HCT116 (cell line): ENCODE measurements around the gene EVI5L. TPM values are rescaled to one million over a fixed set of nuclear protein-coding genes. Genes with fewer than 3 reads are reported as not detected.

ENCODE experiments used
- ATAC-seq: fragments of 200-7000 bp; cut with Tn5 transposase; 2 replicates; pipeline ENCODE4 v1.9.1; 2020; ENCODE audit warnings: mild to moderate bottlenecking, moderate library complexity
- BruUV-seq: library from RNA; stranded (reverse); fragments of 400-500 nt; replicated peaks from 2 replicates; lab custom pipeline; 2021; lab: Mats Ljungman, UMichigan
- CTCF ChIA-PET: fragments of 300-600 bp; sonication (Branson Sonifier 250); formaldehyde crosslinking; loops from one replicate; lab custom pipeline; 2021; ENCODE audit warnings: antibody characterized with exemption; lab: Charles Lee
- POLR2A ChIA-PET: fragments of 300-600, 350-600 bp; sonication (Branson Sonifier 250); formaldehyde crosslinking; loops from one replicate; lab custom pipeline; 2021; ENCODE audit warnings: antibody characterized with exemption; lab: Charles Lee
- RAD21 ChIA-PET, 2 experiments: fragments of 300-600 bp; sonication (Branson Sonifier 250); formaldehyde crosslinking; loops; one replicate each; lab custom pipeline; 2023; ENCODE audit warnings: low total read pairs in 2 of 2; ENCODE audit not compliant: uncharacterized antibody in 2 of 2, unreplicated experiment in 2 of 2, low non-redundant PET in 1 of 2; lab: Charles Lee
- DNase-seq: peaks from one replicate; pipeline ENCODE4 v3.0.0-alpha.2; 2010; ENCODE audit warnings: low read depth, low spot score
- H2AFZ ChIP-seq: fragments of 200-600 bp; shearing (Covaris generic), sonication (generic); 2 replicates; pipeline ENCODE4 v1.6.1; 2017; ENCODE audit warnings: low read depth, mixed run types, mixed read lengths, antibody characterized with exemption, low read length; ENCODE audit not compliant: poor library complexity, severe bottlenecking
- H3K27ac ChIP-seq: 2 replicates; pipeline ENCODE4 v1.5.1; 2012; ENCODE audit warnings: low read depth, low read length
- H3K27me3 ChIP-seq: fragments of 200-600 bp; sonication (generic); 2 replicates; pipeline ENCODE4 v1.6.1; 2016; ENCODE audit warnings: mixed run types, low read length, mixed read lengths; ENCODE audit not compliant: insufficient read depth
- H3K36me3 ChIP-seq, 2 experiments: fragments of 200-500 bp in 1 of 2; fragments of 200-600 bp in 1 of 2; sonication (Bioruptor generic) in 1 of 2; sonication (generic) in 1 of 2; 2 replicates each; pipeline versions ENCODE4 v1.5.1 to v1.6.1; 2014 to 2016; ENCODE audit warnings: low read length in 2 of 2, inconsistent platforms in 1 of 2, mixed read lengths in 1 of 2, mixed run types in 1 of 2; ENCODE audit not compliant: insufficient read depth in 2 of 2, control insufficient read depth in 1 of 2
- H3K4me1 ChIP-seq, 2 experiments: fragments of 200-600 bp in 1 of 2; sonication (generic) in 1 of 2; 2 replicates each; pipeline versions ENCODE4 v1.5.1 to v1.6.1; 2012 to 2017; ENCODE audit warnings: low read length in 2 of 2, inconsistent platforms in 1 of 2, mild to moderate bottlenecking in 1 of 2, mixed read lengths in 1 of 2, mixed run types in 1 of 2, moderate library complexity in 1 of 2; ENCODE audit not compliant: insufficient read depth in 2 of 2, control insufficient read depth in 1 of 2
- H3K4me2 ChIP-seq: fragments of 200-600 bp; sonication (generic); 2 replicates; pipeline ENCODE4 v1.6.1; 2017; ENCODE audit warnings: mixed run types, low read length, mixed read lengths
- H3K4me3 ChIP-seq, 2 experiments: fragments of 200-600 bp in 1 of 2; sonication (generic) in 1 of 2; replicated peaks in 1 of 2; 2 replicates each; pipeline ENCODE4 v1.5.1; 2011 to 2016; ENCODE audit warnings: low read length in 2 of 2, control low read depth in 1 of 2, low read depth in 1 of 2, mild to moderate bottlenecking in 1 of 2, mixed read lengths in 1 of 2, mixed run types in 1 of 2
- H3K79me2 ChIP-seq: fragments of 200-600 bp; sonication (generic); 2 replicates; pipeline ENCODE4 v1.6.1; 2017; ENCODE audit warnings: mild to moderate bottlenecking, mixed run types, low read length, moderate library complexity, mixed read lengths; ENCODE audit not compliant: insufficient read depth
- H3K9ac ChIP-seq: fragments of 200-600 bp; sonication (generic); 2 replicates; pipeline ENCODE4 v1.6.1; 2016; ENCODE audit warnings: low read length, mixed read lengths
- H3K9me2 ChIP-seq: fragments of 200-600 bp; sonication (generic), shearing (Covaris generic); 2 replicates; pipeline ENCODE4 v1.6.1; 2017; ENCODE audit warnings: mixed run types, mild to moderate bottlenecking, moderate library complexity; ENCODE audit not compliant: insufficient read depth
- H3K9me3 ChIP-seq, 2 experiments: fragments of 200-500 bp in 1 of 2; fragments of 200-600 bp in 1 of 2; sonication (Bioruptor generic) in 1 of 2; sonication (generic) in 1 of 2; 2 replicates each; pipeline ENCODE4 v1.6.1; 2014 to 2017; ENCODE audit warnings: low read length in 2 of 2, mixed read lengths in 2 of 2, inconsistent platforms in 1 of 2, low read depth in 1 of 2, mild to moderate bottlenecking in 1 of 2, mixed run types in 1 of 2, moderate library complexity in 1 of 2; ENCODE audit not compliant: control insufficient read depth in 1 of 2, insufficient read depth in 1 of 2
- H4K20me1 ChIP-seq: fragments of 200-600 bp; sonication (generic), shearing (Covaris generic); 2 replicates; pipeline ENCODE4 v1.6.1; 2017; ENCODE audit warnings: mixed run types, mild to moderate bottlenecking, moderate library complexity; ENCODE audit not compliant: insufficient read depth
- CBX3 ChIP-seq: IDR thresholded peaks from 2 replicates; pipeline ENCODE4 v1.6.1; 2012; ENCODE audit warnings: low read depth
- CEBPB ChIP-seq: IDR thresholded peaks from 2 replicates; pipeline ENCODE4 v1.6.1; 2012; ENCODE audit warnings: low read depth
- EZH2phosphoT487 ChIP-seq: fragments of 200-600 bp; IDR thresholded peaks from 2 replicates; pipeline ENCODE4 v1.6.1; 2018; ENCODE audit warnings: antibody characterized with exemption, borderline replicate concordance
- FOSL1 ChIP-seq: IDR thresholded peaks from 2 replicates; pipeline ENCODE4 v1.6.1; 2012; ENCODE audit warnings: low read depth
- POLR2A ChIP-seq: IDR thresholded peaks from 2 replicates; pipeline ENCODE4 v1.7.0; 2011; ENCODE audit warnings: borderline replicate concordance; ENCODE audit not compliant: insufficient read depth, insufficient read length; ENCODE audit errors: extremely low read depth
- POLR2AphosphoS5 ChIP-seq: IDR thresholded peaks from 2 replicates; pipeline ENCODE4 v1.6.1; 2011; ENCODE audit warnings: mild to moderate bottlenecking, low read depth, low read length, moderate library complexity
- SP1 ChIP-seq: IDR thresholded peaks from 2 replicates; pipeline ENCODE4 v1.6.1; 2012; ENCODE audit warnings: low read depth
- SRF ChIP-seq: IDR thresholded peaks from 2 replicates; pipeline ENCODE4 v1.6.1; 2012; ENCODE audit warnings: low read depth
- TCF7L2 ChIP-seq: IDR thresholded peaks from 2 replicates; pipeline ENCODE4 v1.7.0; 2011; ENCODE audit warnings: borderline replicate concordance, inconsistent platforms; ENCODE audit not compliant: insufficient read depth, insufficient read length; ENCODE audit errors: extremely low read depth
- intact Hi-C: fragments of 100-400 bp; cut with micrococcal nuclease; formaldehyde crosslinking; loops from 2 replicates; pipeline ENCODE4 v1.10.0; 2022
- total RNA-seq: library from RNA; stranded (reverse); gene quantifications from one replicate; pipeline ENCODE4 v1.2.1, GENCODE V29; 2021; ENCODE audit not compliant: unreplicated experiment
- TF ChIP-seq, protein P1 (sequence below), 3 experiments: fragments of 200-600 bp in 1 of 3; sonication (generic) in 1 of 3; IDR thresholded peaks in 2 of 3; conservative IDR thresholded peaks in 1 of 3; 2 replicates each; pipeline ENCODE4 v1.5.1; 2012 to 2017; ENCODE audit warnings: low read depth in 2 of 3, low read length in 2 of 3, antibody characterized with exemption in 1 of 3, borderline replicate concordance in 1 of 3, control low read depth in 1 of 3, mild to moderate bottlenecking in 1 of 3, mixed read lengths in 1 of 3, mixed run types in 1 of 3, moderate library complexity in 1 of 3; ENCODE audit not compliant: insufficient read depth in 1 of 3
- TF ChIP-seq, protein P2 (sequence below): IDR thresholded peaks from 2 replicates; pipeline ENCODE4 v1.6.1; 2012

The EVI5L gene
- total RNA-seq, 1 experiment from 2014 or later: 15.0 TPM

DNA sequence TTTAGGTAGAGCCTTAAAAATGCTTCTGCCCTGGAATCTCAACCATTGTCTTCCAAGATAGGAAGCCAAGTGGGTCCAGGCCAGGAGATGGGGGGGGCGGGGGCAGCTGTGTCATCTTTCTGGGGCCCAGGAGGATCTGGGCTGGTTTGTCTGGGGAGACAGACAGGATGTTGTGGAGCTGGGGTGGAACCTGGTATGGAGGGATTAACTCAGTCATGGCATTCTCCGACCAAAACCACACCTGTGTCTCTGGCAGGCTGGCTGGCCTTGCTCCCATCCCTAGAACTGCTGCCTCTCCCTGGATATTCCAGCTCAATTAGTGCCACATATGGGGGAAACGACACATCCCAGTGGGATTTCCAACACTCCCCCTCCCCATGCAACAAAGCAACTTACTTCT, 70.9 kb downstream of the EVI5L start:
- H3K9me2 ChIP-seq: no peaks in the 10 kb centered on the region
- no peak overlapping the region for H3K4me2 ChIP-seq
- no peak for DNase-seq
- peaks cover 30% of the 10 kb centered on the region for H3K79me2 ChIP-seq
- H3K27me3 ChIP-seq: no peaks in the 10 kb centered on the region
- H3K4me3 ChIP-seq: no peak overlapping the region
- H2AFZ ChIP-seq: no peak overlapping the region
- intact Hi-C loops: no loop called here
- H3K9ac ChIP-seq: no peak overlapping the region
- BruUV-seq: no TSS peak
- H3K4me1 ChIP-seq: peaks cover 3 to 27% of the 10 kb centered on the region in 2 experiments; a peak in 2 of 4 replicates
- POLR2A ChIA-PET: interaction anchor here (1.3 to 1.4 kb wide), 3 partner anchors 9 to 32 kb away, joined by 4 to 5 read pairs (median 4); partner anchors contain the start of gene LRRC8E
- no peak for ATAC-seq
- H3K9me3 ChIP-seq: no peaks in the 10 kb centered on the region
- TF ChIP-seq EZH2phosphoT487 (no peak), CBX3 (no peak), POLR2AphosphoS5 (no peak), POLR2A (no peak), TCF7L2 (no peak), CEBPB (no peak), SP1 (no peak), FOSL1 (no peak), SRF (no peak)
- TF ChIP-seq, protein P1, sequence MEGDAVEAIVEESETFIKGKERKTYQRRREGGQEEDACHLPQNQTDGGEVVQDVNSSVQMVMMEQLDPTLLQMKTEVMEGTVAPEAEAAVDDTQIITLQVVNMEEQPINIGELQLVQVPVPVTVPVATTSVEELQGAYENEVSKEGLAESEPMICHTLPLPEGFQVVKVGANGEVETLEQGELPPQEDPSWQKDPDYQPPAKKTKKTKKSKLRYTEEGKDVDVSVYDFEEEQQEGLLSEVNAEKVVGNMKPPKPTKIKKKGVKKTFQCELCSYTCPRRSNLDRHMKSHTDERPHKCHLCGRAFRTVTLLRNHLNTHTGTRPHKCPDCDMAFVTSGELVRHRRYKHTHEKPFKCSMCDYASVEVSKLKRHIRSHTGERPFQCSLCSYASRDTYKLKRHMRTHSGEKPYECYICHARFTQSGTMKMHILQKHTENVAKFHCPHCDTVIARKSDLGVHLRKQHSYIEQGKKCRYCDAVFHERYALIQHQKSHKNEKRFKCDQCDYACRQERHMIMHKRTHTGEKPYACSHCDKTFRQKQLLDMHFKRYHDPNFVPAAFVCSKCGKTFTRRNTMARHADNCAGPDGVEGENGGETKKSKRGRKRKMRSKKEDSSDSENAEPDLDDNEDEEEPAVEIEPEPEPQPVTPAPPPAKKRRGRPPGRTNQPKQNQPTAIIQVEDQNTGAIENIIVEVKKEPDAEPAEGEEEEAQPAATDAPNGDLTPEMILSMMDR (IDR thresholded peaks at IDR 0.05 in 2 of 3, conservative IDR thresholded peaks at IDR 0.05 in 1 of 3; ENCODE audit: borderline replicate concordance in 1 of 3, insufficient read depth in 1 of 3, low read depth in 2 of 3, low read length in 2 of 3): no peak
- TF ChIP-seq, protein P2, sequence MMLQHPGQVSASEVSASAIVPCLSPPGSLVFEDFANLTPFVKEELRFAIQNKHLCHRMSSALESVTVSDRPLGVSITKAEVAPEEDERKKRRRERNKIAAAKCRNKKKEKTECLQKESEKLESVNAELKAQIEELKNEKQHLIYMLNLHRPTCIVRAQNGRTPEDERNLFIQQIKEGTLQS: no peak
- TF ChIP-seq, all 23 proteins: peak for 0
- RAD21 ChIA-PET: no interaction called here
- H3K36me3 ChIP-seq: peaks cover 0 to 9% of the 10 kb centered on the region in 2 experiments; a peak in 2 of 4 replicates
- H4K20me1 ChIP-seq: no peaks in the 10 kb centered on the region
- H3K27ac ChIP-seq: no peak overlapping the region
- CTCF ChIA-PET: interaction anchor here (1.3 kb wide), 1 partner anchor 32 kb away, joined by 5 read pairs; no protein-coding TSS in a partner anchor
